Activated CD4-positive, alpha-beta T cell treated with anti-CD3 and anti-CD28 coated beads, Interleukin-2, Interleukin-6, amounts not matched to agents 100 ng/mL and 50 ng/mL, durations not matched to agents 16 hours and 8 hours (primary cell): ENCODE measurements around the gene TKTL1.
A peak's percentile ranks its signal among the peaks of the same experiment; 100 is the strongest.

Source experiments
- DNase-seq: peaks from one replicate; pipeline ENCODE4 v3.0.0-alpha.2; 2020

The TKTL1 gene

GRCh38 chrX:154365052-154365600, 69.5 kb downstream of the TKTL1 start:
- DNase-seq, result no peak

DNA sequence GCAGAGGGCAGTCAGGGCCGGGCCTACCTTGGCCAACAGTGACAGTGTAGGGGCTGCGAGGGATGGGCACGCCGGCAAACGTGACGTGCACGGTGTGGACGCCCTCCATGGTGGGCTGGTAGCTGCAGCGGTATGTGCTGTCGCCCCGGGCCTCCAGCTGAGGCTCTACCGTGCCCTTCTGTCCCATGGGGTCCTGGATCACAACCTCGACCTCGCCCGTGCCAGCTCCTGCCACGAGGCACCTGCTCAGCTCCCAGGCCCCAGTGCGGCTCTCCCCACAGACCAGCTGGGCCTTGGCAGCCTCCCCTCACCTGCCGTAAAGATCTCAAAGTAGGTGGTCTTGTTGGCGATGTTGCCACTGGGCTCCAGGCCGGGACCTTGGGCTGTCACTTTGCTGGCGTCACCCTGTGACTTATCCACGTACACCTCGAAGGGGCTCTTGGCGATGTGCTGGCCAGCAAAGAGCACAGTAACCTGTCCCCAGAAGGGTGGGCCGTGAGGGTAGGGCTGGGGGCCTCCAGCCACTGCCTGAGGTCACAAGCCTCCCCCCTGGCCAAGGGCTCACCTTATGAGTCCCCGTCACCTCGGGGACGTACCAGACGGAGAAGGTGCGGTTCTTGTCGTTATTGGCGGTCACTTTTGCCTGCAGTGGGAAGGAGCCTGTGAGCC, 70.5 kb downstream of the TKTL1 start:
- no peak for DNase-seq

- DNase-seq, result no peak
These were observed 71.1 kb downstream of the TKTL1 start for GRCh38 chrX:154366666-154367055.

GRCh38 chrX:154367474-154368308, 72.1 kb downstream of the TKTL1 start:
- no peak for DNase-seq

- DNase-seq, result peak; percentile 96
These were observed 73.2 kb downstream of the TKTL1 start for GRCh38 chrX:154368630-154369448.

DNA sequence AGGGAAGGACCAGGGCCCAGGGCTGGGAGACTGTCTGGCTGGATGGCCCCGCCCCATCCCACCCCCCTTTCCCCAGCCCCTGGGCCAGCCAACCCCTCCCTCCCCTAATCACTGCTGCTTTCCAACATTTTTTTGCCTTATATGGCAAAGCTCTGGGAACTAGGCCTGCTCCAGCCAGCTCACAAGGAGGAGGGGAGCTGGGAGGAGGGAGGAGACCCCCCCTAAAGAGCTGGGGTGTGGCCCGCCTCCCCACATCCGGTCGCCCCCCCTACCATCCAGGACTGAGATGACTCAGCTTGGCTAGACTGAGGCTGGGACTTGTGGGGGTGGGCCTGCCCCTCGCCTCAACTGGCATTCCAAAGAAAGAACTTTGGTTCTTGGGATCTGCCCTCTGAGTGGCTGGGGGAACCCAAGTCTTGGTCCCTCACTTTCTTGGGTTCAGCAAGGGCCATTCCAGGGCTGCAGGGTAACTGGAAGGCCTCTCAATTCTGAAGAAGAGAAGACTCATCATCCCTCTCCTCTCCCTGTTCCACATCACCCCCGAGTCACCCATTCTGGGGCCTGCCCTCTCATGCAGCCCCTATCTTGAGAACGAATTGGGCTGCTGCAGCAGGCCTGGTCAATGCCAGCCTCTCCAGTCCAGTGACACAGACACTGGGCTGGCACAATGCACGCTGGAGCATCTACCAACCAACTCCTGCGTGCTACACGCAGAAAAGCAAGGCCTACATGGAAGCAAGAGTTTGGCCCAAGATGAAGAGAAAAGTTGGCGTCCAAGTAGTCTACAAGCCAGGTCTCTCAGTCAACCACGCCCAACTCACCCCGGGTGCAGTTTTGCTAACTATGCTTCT, 74.1 kb downstream of the TKTL1 start:
- DNase-seq, result peak; percentile 81

- no peak for DNase-seq
These were observed 74.9 kb downstream of the TKTL1 start for GRCh38 chrX:154370300-154371016.

- peak; percentile 95 for DNase-seq
These were observed 75.6 kb downstream of the TKTL1 start for GRCh38 chrX:154371017-154371788.

GRCh38 chrX:154371789-154372300, 76.2 kb downstream of the TKTL1 start:
- DNase-seq, result no peak

DNA sequence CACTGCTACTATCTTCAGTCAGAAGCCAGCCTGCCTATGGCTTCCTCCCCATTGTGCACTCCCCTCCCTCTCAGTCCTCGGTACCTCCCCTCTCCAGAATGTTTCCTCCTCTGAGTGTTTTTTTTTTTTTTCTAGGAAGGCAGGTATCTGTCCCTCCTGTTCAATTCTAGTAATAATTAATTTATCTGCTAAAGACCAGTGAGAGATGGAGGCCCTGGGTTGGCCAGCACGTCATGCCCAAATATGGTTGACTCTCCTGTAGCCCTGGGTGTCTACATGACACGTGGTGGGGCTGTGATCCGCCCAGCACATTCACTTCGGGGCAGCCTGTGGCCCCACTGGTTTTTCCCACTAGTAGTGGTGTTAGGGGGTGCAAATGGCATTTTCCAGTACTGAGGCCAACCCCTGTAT, 77.0 kb downstream of the TKTL1 start:
- peak; percentile 63 for DNase-seq

DNA sequence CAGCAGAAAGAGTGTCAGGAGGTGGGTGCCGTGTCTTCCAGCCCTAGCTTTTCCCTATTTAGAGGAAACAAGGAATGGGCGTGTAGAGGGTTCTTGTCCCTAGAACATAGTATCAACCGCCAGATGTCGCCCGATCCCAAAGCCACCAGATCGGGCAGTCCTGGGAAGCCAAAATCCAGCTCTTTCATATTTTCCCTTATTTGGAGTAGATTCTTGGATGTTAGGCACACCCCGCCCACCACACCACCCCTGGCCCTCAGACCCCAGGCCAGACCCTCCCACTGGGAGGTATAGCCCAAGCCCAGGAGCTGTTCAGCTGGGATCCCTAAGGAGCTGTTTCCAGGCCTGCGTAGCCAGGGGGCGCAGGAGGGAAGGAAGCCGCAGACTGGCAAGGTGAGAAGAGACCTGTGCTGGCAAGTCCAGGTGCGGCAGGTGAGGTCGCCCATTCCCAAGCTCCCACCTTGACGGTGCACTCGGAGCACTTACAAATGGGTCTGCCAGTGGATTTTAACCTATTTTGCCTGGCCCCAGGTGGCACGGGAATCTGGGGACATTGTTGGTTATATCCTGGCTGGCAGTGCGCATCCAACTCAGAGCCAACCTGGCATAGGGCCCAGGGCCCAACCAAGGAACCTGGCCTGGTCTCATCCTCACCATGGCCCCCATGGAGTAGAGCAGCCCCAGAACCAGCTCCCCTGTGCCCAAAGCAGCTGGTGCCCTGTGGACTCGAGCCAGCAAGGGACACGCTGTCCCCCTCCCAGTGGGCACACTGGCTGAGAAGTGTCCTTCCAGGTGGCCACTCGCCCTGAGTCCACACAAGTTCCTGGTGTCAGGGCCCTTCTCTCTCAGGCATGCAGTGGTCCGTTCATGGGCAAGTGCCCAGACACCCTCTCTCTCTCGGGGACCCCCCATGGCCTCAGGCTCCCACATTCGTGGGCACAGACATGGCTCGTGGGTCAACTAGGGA, 78.0 kb downstream of the TKTL1 start:
- peak; percentile 33 for DNase-seq

DNA sequence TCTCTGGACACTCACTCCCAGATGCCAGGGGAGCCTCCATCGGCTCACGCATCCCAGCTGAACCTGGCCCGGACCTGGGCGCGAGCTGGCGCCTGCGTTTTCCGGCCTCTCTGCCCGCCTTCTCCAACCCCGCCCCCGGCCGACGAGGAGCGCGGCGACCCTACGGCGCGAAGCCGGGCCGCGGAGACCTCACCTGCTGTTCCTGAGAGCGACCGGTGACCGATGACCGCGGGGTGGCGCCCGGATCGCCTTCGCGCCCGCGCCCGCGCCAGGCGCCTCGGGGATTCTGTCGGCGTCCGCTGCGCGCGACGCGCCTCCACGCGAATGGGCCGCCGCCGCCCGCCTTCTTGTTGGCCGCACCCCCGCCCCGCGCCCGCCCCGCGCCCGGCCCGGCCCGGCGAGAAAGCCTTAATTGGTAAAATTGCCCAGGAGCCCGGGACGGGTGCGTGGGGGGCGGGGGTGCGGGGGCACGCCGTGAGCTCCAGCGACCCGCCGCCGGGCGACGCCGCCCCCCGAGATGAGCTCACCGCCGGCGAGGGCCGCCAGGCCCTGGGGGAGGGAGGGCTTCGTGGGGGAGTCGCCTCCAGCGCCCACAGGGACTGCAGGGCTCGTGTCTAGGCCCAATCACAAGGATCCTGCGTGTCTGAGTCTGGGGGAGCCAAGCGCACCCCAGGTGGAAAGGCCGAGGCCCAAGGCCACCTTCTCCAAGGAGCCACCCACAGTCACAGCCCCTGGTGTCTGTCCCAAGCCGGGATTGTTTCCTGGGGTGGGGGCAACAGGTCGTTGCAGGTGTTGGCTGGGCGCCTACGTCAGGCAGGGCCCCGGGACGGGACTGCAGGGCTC, 78.9 kb downstream of the TKTL1 start, which contains the start of gene FLNA:
Gene FLNA (minus strand): TSS at position 322 of the 843 bp plus-strand sequence. CDS start 3,389 bp downstream, outside the sequence.
- DNase-seq, result peak; percentile 51

DNA sequence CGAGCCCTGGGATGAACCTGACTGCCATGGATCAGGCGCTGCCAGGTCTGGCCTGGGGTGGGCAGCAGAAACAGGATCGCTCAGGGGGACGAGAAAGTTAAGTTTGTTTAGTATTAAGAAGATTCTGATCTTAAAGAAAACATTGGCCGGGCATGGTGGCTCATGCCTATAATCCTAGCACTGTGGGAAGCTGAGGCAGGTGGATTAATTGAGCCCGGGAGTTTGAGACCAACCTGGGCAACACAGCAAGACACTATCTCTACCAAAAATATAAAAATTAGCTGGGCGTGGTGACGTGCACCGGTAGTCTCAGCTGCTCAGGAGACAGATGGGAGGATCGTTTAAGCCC, 79.5 kb downstream of the TKTL1 start:
- DNase-seq, result no peak

GRCh38 chrX:154376774-154377173, 81.2 kb downstream of the TKTL1 start:
- no peak for DNase-seq

- DNase-seq, result peak; percentile 33
These were observed 82.6 kb downstream of the TKTL1 start for GRCh38 chrX:154378059-154378798.

GRCh38 chrX:154378799-154379568, 83.4 kb downstream of the TKTL1 start, which contains the start of gene EMD:
Gene EMD (plus strand): TSS chrX:154379295. CDS start chrX:154379485, 190 bp downstream.
- peak; percentile 97 for DNase-seq
